ENCODE results near the gene EFCAB5. TPM values are rescaled to one million over a fixed set of nuclear protein-coding genes. Genes with fewer than 3 reads are reported as not detected.

Gene EFCAB5
- total and polyA plus RNA-seq, 10 of the 15 experiments (the other 5 are each of a cell fraction or from before 2014, with no cell fraction given) = 0.39 to 2.6 (median 1.0) TPM

DNA sequence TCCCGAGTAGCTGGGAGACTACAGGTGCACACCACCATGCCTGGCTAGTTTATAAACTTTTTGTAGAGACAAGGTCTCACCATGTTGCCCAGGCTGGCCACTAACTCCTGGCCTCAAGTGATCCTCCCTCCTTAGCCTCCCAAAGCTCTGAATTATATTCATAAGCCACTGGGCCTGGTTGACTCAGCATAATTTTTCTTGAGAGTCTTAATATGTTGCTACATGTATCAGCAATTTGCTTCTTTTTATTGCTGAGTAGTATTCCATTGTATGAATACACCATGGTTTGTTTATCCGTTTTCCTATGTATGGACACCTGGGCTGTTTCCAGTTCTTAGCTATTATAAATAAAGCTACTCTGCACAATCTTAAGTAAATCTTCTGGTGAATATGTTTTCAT lies 132.8 kb downstream of the EFCAB5 start:
- ChIA-PET RAD21 (ENCODE audit: unreplicated experiment) (interaction anchor here (0.6 kb wide), 1 partner anchor 265 kb away, joined by 3 read pairs; no protein-coding TSS in a partner anchor), CTCF (interaction anchor here (0.8 to 3.4 kb wide), 2 partner anchors 9 to 19 kb away, joined by 3 to 15 read pairs; no protein-coding TSS in a partner anchor), SMC1A (ENCODE audit: uncharacterized antibody, unreplicated experiment) (interaction anchor here (1.2 to 1.4 kb wide), 2 partner anchors 19 to 44 kb away, joined by 4 to 5 read pairs; no protein-coding TSS in a partner anchor), POLR2A (no interaction called here)
- H3K27ac ChIP-seq (ENCODE audit: control insufficient read depth, insufficient read depth) = no peak overlapping the region
- 0% methylated on average over 2 of the region's 2 CpGs for WGBS (ENCODE audit: insufficient coverage, insufficient replicate concordance, low lambda C conversion rate, missing lambda C conversion rate)
- no peaks in the 10 kb centered on the region for H4K20me1 ChIP-seq (ENCODE audit: control insufficient read depth, insufficient read depth)
- H3K4me2 ChIP-seq (ENCODE audit: control insufficient read depth, insufficient read depth) = no peak overlapping the region
- FAIRE-seq = no peak
- in situ Hi-C loops (cut with MboI) = no loop called here
- intact Hi-C loops (cut with micrococcal nuclease; ENCODE audit: unreplicated experiment) = no loop called here
- H3K4me1 ChIP-seq (ENCODE audit: control insufficient read depth, insufficient read depth, low read length) = no peaks in the 10 kb centered on the region
- no peaks in the 10 kb centered on the region for H3K79me2 ChIP-seq (ENCODE audit: control insufficient read depth, insufficient read depth, low read length)
- H2AFZ ChIP-seq (ENCODE audit: control insufficient read depth, low read depth, low read length) = no peak overlapping the region
- no peak for ATAC-seq
- H3K27me3 ChIP-seq (replicated peaks in 1 of 2; ENCODE audit: control insufficient read depth in 2 of 2, insufficient read depth in 2 of 2, low read length in 1 of 2) = peaks cover 0 to 5% of the 10 kb centered on the region in 2 experiments; a peak in 1 of 4 replicates
- no TSS peak for BruUV-seq (replicated peaks)
- H3K9ac ChIP-seq (ENCODE audit: control insufficient read depth, insufficient read depth, low read length) = no peak overlapping the region
- no peak for DNase-seq (ENCODE audit: low read depth, low spot score)
- TF ChIP-seq ATF7 (IDR thresholded peaks at IDR 0.05; ENCODE audit: low read depth) (no peak), NFYB (IDR thresholded peaks at IDR 0.05; ENCODE audit: insufficient read depth, low read depth, low read length) (no peak), RUNX3 (IDR thresholded peaks at IDR 0.05; ENCODE audit: low read length) (no peak), CHD4 (IDR thresholded peaks at IDR 0.05) (no peak), GATAD2B (conservative IDR thresholded peaks at IDR 0.05; ENCODE audit: low read depth) (no peak), HDGF (IDR thresholded peaks at IDR 0.05) (no peak), POLR2A (IDR thresholded peaks at IDR 0.05; ENCODE audit: low read depth, low read length) (no peak), MEF2A (IDR thresholded peaks at IDR 0.05; ENCODE audit: insufficient read depth, low read depth, low read length) (no peak), SMAD1 (IDR thresholded peaks at IDR 0.05; ENCODE audit: low read depth, partially characterized antibody) (no peak), STAT3 (IDR thresholded peaks at IDR 0.05; ENCODE audit: low read depth, low read length) (no peak)
- TF ChIP-seq, protein P1, sequence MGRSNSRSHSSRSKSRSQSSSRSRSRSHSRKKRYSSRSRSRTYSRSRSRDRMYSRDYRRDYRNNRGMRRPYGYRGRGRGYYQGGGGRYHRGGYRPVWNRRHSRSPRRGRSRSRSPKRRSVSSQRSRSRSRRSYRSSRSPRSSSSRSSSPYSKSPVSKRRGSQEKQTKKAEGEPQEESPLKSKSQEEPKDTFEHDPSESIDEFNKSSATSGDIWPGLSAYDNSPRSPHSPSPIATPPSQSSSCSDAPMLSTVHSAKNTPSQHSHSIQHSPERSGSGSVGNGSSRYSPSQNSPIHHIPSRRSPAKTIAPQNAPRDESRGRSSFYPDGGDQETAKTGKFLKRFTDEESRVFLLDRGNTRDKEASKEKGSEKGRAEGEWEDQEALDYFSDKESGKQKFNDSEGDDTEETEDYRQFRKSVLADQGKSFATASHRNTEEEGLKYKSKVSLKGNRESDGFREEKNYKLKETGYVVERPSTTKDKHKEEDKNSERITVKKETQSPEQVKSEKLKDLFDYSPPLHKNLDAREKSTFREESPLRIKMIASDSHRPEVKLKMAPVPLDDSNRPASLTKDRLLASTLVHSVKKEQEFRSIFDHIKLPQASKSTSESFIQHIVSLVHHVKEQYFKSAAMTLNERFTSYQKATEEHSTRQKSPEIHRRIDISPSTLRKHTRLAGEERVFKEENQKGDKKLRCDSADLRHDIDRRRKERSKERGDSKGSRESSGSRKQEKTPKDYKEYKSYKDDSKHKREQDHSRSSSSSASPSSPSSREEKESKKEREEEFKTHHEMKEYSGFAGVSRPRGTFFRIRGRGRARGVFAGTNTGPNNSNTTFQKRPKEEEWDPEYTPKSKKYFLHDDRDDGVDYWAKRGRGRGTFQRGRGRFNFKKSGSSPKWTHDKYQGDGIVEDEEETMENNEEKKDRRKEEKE (IDR thresholded peaks at IDR 0.05) = no peak
- no peaks in the 10 kb centered on the region for H3K36me3 ChIP-seq (ENCODE audit: control insufficient read depth in 2 of 2, insufficient read depth in 2 of 2, low read length in 1 of 2)
- H3K4me3 ChIP-seq = no peak overlapping the region
- no peaks in the 10 kb centered on the region for H3K9me3 ChIP-seq (replicated peaks; ENCODE audit: control insufficient read depth, insufficient read depth, low read length)

All from GM12878 (cell line).